PFSK-1 (cell line): ENCODE data around the gene MTG1.

Source experiments
- FOXP2 ChIP-seq: optimal IDR thresholded peaks from 2 replicates; pipeline ENCODE3; 2011; ENCODE audit warnings: borderline replicate concordance, control low read depth, inconsistent platforms; ENCODE audit not compliant: insufficient read depth; ENCODE audit errors: extremely low read length, extremely low read depth
- POLR2AphosphoS5 ChIP-seq: IDR thresholded peaks from 2 replicates; pipeline ENCODE4 v1.6.1; 2012; ENCODE audit warnings: low read depth, mild to moderate bottlenecking, control low read depth, low read length, moderate library complexity
- SIN3A ChIP-seq: IDR thresholded peaks from 2 replicates; pipeline ENCODE4 v1.6.1; 2012; ENCODE audit warnings: mild to moderate bottlenecking, low read length, moderate library complexity, borderline replicate concordance; ENCODE audit not compliant: insufficient read depth
- TAF1 ChIP-seq: IDR thresholded peaks from 2 replicates; pipeline ENCODE4 v1.6.1; 2012; ENCODE audit warnings: low read length, control low read depth, borderline replicate concordance; ENCODE audit not compliant: insufficient read depth
- TF ChIP-seq, protein P1 (sequence below), 2 experiments: IDR thresholded peaks; 2 replicates each; pipeline versions ENCODE4 v1.6.1 to v1.8.0; 2011 to 2012; ENCODE audit warnings: low read depth in 2 of 2, low read length in 2 of 2, control low read depth in 1 of 2, inconsistent platforms in 1 of 2, mild to moderate bottlenecking in 1 of 2, moderate library complexity in 1 of 2; ENCODE audit not compliant: insufficient read depth in 1 of 2

- no peak for TF ChIP-seq SIN3A
- TF ChIP-seq POLR2AphosphoS5: no peak
- no peak for TF ChIP-seq TAF1
- TF ChIP-seq, protein P1, sequence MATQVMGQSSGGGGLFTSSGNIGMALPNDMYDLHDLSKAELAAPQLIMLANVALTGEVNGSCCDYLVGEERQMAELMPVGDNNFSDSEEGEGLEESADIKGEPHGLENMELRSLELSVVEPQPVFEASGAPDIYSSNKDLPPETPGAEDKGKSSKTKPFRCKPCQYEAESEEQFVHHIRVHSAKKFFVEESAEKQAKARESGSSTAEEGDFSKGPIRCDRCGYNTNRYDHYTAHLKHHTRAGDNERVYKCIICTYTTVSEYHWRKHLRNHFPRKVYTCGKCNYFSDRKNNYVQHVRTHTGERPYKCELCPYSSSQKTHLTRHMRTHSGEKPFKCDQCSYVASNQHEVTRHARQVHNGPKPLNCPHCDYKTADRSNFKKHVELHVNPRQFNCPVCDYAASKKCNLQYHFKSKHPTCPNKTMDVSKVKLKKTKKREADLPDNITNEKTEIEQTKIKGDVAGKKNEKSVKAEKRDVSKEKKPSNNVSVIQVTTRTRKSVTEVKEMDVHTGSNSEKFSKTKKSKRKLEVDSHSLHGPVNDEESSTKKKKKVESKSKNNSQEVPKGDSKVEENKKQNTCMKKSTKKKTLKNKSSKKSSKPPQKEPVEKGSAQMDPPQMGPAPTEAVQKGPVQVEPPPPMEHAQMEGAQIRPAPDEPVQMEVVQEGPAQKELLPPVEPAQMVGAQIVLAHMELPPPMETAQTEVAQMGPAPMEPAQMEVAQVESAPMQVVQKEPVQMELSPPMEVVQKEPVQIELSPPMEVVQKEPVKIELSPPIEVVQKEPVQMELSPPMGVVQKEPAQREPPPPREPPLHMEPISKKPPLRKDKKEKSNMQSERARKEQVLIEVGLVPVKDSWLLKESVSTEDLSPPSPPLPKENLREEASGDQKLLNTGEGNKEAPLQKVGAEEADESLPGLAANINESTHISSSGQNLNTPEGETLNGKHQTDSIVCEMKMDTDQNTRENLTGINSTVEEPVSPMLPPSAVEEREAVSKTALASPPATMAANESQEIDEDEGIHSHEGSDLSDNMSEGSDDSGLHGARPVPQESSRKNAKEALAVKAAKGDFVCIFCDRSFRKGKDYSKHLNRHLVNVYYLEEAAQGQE (IDR thresholded peaks at IDR 0.05; ENCODE audit: insufficient read depth in 1 of 2, low read depth in 2 of 2, low read length in 2 of 2): no peak
- no peak for TF ChIP-seq FOXP2
Observed at GRCh38 chr10:133366751-133367150, 27.2 kb upstream of the MTG1 start.
